Right ventricle myocardium inferior (tissue), 1 donor: ENCODE measurements around the gene PRSS22. TPM values are rescaled to one million over a fixed set of nuclear protein-coding genes. Genes with fewer than 3 reads are reported as not detected.

Source experiments
- ATAC-seq: fragments of 200-7000 bp; cut with Tn5 transposase; one replicate; pipeline ENCODE4 v1.9.1; 2020; ENCODE audit warnings: mild to moderate bottlenecking, moderate library complexity
- DNase-seq: peaks from one replicate; pipeline ENCODE4 v3.0.0; 2021; ENCODE audit errors: missing footprints
- intact Hi-C: fragments of 100-400 bp; cut with DNase I; formaldehyde crosslinking; loops from one replicate; pipeline ENCODE4 v1.11.0; 2022
- total RNA-seq: library from RNA; stranded (reverse); fragmentation: NEBNext Ultra II Directional; extraction: Animal tissue kit (Norgen Biotek cat#: 25700); gene quantifications from one replicate; pipeline ENCODE4 v1.2.1, GENCODE V29; 2021
- donor health status: DM: no; HTN: yes; CAD: no; lungs with severe emphysema.

Gene PRSS22
- total RNA-seq, 1 donor from 2014 or later = not detected

- no peak for ATAC-seq
- DNase-seq = no peak
- intact Hi-C loops = no loop called here
These were observed 36.3 kb downstream of the PRSS22 start for GRCh38 chr16:2821487-2822157.

- no peak for DNase-seq
These were observed 37.0 kb downstream of the PRSS22 start for GRCh38 chr16:2820836-2821486.

GRCh38 chr16:2819939-2820835, 37.8 kb downstream of the PRSS22 start:
- DNase-seq (no peak), ATAC-seq (no peak)
- intact Hi-C loops = no loop called here

More at GRCh38 chr16:2820836-2821486, 37.0 kb downstream of the PRSS22 start:
- ATAC-seq = no peak
- intact Hi-C loops = no loop called here

GRCh38 chr16:2819179-2819938, 38.6 kb downstream of the PRSS22 start:
- intact Hi-C loops = no loop called here

GRCh38 chr16:2818272-2818876, 39.6 kb downstream of the PRSS22 start:
- ATAC-seq = no peak
- DNase-seq = no peak
- intact Hi-C loops = no loop called here

More at GRCh38 chr16:2819179-2819938, 38.6 kb downstream of the PRSS22 start:
- ATAC-seq (no peak), DNase-seq (no peak)

GRCh38 chr16:2817340-2818271, 40.4 kb downstream of the PRSS22 start:
- intact Hi-C loops = no loop called here
- no peak for DNase-seq
- peak; percentile 16 for ATAC-seq

GRCh38 chr16:2816751-2817339, 41.1 kb downstream of the PRSS22 start, which contains the start of gene PRSS21:
TSS of gene PRSS21 (plus strand) at chr16:2817237. CDS start at chr16:2817269, 32 bp downstream.
- no peak for DNase-seq
- no peak for ATAC-seq
- intact Hi-C loops = no loop called here

- no peak for DNase-seq
- no peak for ATAC-seq
- intact Hi-C loops = no loop called here
These were observed 42.6 kb downstream of the PRSS22 start for GRCh38 chr16:2815299-2815771.

- intact Hi-C loops = no loop called here
- ATAC-seq (no peak), DNase-seq (no peak)
These were observed 43.2 kb downstream of the PRSS22 start for GRCh38 chr16:2814551-2815298.

- intact Hi-C loops = no loop called here
- no peak for ATAC-seq
- DNase-seq = no peak
These were observed 44.2 kb downstream of the PRSS22 start for GRCh38 chr16:2813771-2814221.

- intact Hi-C loops = no loop called here
- ATAC-seq (peak; percentile 20), DNase-seq (no peak)
These were observed 46.1 kb downstream of the PRSS22 start for GRCh38 chr16:2811703-2812471.

GRCh38 chr16:2810651-2811050, 47.3 kb downstream of the PRSS22 start:
- ATAC-seq (no peak), DNase-seq (no peak)
- intact Hi-C loops = no loop called here

- ATAC-seq = no peak
- intact Hi-C loops = no loop called here
- DNase-seq = no peak
These were observed 48.7 kb downstream of the PRSS22 start for GRCh38 chr16:2809149-2809760.

- ATAC-seq = no peak
- intact Hi-C loops = no loop called here
- DNase-seq = no peak
These were observed 49.8 kb downstream of the PRSS22 start for GRCh38 chr16:2808181-2808580.

- DNase-seq (no peak), ATAC-seq (no peak)
- intact Hi-C loops = no loop called here
These were observed 51.7 kb downstream of the PRSS22 start for GRCh38 chr16:2806286-2806685.
